GM21717 (cell line): ENCODE measurements around the gene PDE11A.
A peak's percentile ranks its signal among the peaks of the same experiment; 100 is the strongest.

Experiments
- ATAC-seq: cut with Tn5 transposase; IDR thresholded peaks from one replicate; pipeline ENCODE4 v1.9.1; 2021; ENCODE audit warnings: mild to moderate bottlenecking, moderate library complexity; ENCODE audit not compliant: unreplicated experiment

The PDE11A gene

DNA sequence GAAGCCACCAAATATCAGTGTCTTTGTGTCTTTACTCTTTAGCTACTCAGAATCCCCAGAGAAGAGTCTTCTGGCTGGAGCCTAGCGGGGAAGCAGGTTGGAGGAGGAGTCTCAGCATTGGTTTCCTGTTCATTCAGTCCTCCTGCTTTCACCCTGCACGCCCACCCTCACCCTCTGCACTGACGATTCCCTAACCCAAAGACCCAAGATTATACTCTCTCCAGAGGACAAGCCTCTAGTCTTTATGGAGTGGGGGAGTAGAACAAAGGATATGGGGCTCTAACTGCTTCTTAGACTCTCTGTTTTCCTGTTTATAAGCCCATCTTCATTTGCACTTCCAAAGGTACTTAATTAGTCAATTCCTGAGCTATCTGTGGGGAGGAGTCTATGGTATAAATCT is 341.2 kb downstream of the PDE11A start:
- ATAC-seq = no peak

DNA sequence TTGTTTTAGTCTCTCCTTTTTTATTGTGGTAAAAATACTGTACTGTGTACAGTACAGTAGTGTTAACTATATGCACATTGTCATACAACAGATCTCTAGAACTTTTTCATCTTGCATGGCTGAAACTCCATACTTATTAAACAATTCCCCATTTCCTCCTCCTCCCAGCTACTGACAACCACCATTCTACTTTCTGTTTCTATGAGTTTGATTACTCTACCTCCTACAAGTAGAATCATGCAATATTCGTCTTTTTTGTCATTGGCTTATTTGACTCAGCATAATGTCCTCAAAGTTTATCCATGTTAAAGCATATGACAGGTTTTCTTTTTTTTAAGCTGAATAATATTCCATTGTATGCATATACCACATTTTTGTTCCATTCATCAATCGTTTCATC is 341.8 kb downstream of the PDE11A start:
- no peak for ATAC-seq

DNA sequence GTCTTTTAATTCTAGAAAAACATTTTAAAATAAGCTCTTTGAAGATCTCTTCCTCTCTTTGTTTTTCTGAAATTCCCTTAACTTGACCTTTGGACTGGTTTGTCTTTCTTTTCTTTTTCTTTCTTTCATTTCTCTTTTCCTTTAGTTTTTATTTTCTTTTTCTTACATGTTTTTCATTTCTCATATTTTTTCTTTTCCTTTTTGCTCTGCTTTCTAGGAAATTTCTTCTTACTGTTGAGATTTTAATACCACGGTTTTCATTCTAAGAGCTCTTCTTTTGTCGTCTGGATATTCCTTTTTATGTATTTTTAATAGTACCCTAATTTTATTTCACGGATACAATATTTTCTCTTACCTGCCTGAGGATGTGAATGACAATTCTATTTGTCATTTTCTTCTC is 342.2 kb downstream of the PDE11A start:
- ATAC-seq = no peak

DNA sequence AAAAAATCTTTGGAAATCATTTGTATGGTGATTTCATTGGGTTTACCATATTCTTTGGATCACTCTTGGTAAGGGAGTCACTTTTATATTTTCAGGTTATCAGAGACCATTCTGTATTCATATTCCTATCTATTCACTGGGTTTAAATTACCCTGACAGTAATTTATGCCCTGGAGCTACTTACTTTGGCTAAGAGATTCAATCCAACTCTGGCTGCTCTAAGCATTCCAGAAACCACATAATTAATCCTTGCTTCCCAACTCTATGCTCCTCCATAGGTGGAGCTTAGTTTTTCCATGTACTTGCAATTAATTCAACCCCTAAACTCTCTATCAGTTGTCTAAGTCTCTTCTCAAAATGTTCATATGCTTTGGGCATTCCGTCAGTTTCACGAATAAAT is 343.7 kb downstream of the PDE11A start:
- no peak for ATAC-seq

DNA sequence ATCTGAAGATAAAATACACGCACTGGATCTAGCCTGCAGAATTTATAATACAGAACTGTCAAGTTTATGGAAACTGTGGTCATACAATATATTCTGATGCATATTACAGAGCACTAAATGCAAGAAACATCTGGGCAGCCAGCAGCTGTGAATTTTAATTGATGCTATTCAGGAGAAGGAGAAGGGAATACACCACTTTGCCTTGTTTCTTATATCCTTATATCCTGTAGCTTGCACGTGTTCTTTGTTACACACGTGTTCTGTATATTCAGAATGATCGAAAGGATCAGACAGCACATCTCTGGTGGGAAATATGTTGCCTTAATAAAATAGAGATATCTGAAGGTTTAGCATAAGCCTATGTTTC is 344.2 kb downstream of the PDE11A start:
- no peak for ATAC-seq

DNA sequence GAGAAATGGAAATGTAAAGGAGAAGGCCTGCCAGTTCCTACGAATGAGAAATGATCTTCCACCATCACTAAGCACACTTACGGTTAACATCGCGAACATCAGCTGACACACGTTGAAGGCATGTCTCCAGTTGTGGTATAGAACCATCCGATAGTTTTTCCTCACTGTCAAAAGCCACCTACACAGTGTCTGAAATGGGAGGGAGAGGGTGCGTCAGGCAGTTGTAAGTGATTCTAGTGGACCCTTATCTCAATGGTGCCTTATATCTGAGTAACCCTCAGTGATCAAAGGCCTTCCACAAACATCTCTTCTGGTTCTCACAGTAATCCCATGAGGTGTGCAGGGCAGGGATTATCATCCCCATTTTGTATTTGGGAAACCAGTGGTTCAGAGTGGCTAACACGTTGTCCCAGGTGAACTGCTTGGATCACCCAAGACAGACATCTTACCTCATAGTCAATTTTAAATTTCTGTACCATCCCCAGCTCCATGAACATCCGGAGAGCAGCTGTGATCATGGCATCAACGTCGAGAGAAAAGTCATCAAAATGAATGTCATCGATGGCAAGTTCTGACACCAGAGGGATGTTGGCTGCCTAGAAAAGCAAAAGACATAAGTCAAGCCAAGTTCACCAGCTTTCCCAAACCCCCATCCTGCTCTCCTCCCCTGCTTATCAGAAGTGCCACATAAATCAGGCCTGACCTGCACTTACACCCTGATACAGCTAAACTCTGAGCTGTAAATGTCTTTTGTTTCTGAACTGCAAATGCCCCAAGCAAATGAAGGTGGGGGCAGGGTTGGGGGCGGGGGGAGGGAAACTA is 344.8 kb downstream of the PDE11A start:
- no peak for ATAC-seq

DNA sequence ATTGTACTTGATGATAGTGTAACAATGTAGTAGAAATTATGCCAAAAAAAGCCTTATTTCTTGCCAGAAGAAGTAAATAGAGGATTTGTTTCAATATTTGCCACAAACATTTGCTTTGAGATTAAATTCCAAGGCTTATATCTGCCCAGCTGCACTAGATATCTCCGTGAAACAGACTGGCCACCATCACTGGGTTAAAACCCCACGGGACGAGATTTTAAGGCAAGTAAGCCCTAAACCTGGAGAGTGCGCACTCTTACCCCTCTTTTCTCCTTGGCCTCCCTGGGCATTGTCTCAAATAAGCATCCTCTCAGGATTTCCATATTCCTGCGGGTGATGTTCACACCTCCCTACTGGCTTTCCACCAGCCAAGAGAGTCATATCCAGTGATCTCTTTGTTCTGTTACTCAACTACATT is 345.6 kb downstream of the PDE11A start:
- no peak for ATAC-seq

DNA sequence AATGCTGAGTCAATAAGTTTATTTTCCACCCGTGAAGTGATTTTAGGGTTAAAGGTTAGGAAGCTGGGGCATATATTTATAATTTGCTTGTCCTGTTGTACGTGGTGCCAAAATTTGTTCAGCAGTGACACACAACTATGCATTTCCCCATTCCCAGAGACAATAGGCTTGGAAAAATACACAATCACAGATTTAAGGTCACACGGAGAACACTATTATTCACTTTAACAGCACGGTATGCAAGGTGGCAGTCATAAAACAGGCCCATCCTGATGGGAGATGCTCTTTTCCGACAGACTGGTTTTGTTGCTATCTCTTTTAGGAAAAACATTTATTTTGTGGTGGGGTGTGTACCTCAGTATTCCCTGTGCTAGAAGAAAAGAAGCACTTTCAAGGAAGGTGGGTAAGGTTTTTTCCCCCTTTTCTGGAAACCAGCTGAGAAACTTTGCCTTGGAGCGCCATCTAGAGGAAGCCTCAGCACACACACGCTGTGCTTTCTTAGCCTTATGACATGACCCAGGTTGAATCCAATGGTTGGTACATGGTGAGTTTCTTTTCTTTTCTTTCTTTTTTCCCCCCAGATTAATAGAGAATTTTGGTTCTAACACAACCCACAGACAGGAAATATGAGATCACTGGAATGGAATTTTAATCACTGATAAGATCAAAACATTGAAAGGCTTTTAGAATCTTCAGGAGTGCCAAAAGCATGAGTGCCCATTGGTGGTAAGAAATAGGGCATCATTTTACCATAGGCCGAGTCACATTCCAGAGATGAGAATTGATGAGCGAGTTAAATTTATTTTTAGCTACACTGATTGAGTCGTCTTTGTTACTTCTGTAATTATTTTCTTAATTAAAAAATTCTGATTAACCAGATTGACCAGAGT is 347.9 kb downstream of the PDE11A start:
- ATAC-seq = peak; percentile 64

DNA sequence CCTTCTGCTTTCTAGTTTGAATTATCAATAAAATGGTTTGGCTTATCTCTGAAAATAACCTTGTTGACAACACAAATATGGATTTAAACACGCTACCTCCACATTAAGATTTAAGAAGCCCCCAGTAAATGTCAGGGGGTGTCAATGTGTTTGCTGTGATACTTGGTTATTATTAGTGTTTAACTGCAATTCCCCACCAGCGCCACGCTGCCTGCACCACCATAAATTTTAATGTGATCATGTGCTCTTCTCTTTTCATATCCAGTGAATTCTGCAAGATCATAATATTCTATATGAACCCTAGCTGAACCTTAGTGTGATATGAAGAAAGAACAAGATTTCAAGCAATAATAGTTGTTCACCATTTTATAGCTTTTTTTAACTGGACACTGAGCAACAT is 349.3 kb downstream of the PDE11A start:
- no peak for ATAC-seq

DNA sequence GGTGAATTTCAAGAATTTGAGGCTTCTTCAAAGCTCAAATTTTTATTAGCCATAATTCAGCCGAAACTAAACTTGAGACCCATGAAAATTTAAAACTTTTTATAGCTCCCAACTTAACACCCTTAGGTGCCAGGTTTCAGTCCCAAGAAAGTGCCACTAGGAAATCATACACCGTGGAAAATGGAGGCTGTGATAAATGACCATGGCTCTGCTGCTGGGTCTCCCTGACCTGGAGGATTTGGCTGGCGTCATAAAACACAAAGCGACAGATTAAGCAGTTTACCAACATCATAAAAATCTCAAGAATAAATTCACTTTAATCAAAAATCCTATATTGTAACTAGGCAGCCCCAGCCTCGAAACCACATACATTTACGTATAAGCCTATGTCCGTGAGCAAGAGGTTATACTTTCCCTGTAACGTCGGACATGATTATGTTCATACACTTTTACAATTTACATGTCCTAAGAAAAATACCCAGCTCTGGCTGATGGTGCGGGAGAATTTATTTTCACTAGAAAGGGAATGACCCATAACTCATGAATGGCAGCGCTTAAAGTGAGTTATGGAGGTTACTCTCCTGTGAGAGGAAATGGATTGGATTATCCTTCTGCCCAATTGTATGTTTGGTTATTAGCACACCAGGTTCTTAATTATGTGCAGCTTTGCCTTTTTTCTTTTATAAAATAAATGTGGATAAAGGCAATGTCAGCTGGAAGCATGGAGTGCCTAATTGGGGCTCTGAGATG is 350.6 kb downstream of the PDE11A start:
- ATAC-seq = no peak

DNA sequence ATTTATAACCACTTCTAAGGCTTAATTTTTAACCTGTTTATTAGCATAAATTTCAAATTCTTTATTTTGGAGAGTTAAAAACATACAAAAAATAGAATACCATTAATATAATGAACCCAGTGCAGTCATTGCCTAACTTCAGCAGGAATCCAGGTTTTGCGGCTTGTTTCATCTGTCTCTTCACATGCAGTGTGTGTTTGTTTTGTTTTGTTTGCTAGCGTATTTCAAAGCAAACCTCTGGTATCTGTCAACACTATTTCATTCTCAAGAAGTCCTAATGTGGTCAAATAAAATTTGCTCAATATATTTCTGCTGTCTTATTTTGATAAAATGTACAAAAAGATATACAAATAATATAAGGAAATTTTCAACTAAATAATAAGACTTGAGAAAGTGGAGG is 351.5 kb downstream of the PDE11A start:
- ATAC-seq = no peak

DNA sequence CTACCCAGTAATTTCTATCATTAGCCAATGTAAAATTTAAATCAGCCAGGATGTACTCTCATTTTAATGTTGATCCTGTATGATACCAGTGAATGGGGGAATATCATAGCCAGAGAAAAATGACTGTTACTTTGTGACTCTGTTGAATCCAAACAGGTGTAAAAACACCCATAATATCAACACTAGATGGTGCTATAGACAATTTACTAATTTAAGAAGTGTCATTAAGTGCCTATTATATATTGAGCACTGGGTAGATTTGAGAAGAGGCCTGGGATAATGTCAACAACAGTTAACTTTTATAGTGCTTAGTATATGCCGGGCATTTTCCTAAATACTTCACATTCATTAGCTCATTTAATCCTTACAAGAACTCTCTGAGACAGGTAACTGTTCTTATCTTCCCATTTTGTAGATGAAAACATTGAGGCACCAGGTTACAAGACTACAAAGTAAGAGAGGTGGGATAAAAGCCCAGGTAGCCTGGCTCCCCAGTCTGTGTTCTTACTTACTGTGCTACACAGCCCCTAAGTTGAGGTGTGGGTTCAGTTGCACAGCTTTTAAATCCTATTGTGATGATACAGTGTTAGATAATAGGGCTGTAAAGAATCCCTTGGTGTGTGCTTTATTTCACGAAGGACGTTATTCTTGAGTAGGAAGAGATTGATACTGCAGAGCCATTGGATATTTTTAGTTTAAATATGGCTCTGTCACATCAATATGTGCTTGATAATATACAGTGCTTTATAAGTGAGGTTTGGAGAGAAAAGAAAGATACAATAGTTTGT is 354.6 kb downstream of the PDE11A start:
- ATAC-seq = no peak

DNA sequence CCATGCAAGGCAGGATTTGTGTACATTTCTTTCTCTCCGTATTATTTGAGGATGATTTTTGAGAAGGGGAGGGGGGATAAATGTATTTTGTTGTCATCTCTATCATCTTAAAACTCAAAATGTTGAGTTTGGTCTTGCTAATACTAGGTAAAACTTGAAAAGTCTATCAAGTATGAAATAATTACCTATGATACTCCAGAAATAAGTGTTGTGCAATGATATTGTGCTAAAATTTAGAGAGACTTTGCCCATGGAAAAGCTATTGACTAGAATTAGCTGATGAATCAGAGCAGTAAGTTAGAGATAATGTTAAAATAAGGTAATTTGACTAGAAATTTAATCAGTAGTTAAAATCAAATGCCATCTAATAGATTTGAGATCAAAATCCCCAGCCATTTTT is 356.1 kb downstream of the PDE11A start:
- no peak for ATAC-seq

DNA sequence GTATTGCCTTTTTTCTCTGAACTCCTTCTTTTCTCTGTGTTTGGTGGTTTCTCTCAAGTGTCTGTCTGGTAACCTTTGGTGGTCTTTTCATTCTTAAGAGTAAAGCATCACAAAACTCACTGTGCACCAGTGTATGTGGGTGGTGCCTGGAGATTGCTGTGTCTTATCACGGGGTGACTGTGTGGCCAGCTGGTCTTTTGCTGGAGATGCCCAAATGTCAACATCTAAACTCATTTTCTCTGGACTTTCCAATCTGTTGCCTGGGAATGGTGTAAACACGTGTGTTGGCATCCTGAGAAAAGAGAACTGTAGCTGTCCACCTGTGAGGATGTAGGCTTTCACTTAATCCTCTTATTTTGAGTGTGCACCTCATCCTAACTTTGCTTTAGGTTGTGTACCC is 356.8 kb downstream of the PDE11A start:
- no peak for ATAC-seq

DNA sequence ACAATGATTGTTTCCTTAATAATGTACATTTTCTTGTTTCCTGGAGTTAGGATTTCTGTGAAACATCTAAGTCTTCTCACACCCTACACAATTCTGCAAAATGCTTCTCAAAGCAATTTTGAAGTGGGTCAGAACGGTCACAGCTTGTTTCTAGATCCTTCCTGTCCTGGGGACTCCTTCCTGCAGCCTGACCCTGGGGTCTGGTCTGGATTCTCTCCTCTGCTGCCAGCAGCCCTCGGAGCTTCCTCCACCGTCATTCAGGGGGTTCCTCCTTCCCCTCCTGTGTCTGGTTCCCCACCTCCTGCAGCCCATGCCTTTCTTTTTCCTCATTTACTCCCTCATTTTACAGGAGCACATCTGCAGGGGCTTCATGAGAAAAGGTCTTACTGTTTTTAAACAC is 357.9 kb downstream of the PDE11A start:
- ATAC-seq = no peak

DNA sequence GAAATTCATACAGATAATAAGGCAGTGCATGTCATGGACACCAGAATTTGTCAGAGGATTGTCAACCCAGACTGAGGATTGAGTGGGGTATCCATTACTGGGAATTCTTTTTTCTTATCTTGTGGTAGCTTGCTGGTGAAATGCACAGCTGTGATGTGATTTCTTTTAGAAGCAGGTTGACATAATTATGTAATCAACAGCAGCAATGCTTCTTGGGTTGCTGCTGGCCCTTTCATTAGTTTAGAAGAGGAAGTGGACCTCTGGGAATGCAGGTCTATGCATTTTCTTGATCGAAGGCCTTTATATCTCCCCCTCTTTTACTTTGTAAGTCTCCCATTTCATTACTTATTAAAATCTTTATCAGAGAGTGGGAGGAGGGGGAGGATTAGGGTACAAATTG is 360.1 kb downstream of the PDE11A start:
- ATAC-seq = no peak

DNA sequence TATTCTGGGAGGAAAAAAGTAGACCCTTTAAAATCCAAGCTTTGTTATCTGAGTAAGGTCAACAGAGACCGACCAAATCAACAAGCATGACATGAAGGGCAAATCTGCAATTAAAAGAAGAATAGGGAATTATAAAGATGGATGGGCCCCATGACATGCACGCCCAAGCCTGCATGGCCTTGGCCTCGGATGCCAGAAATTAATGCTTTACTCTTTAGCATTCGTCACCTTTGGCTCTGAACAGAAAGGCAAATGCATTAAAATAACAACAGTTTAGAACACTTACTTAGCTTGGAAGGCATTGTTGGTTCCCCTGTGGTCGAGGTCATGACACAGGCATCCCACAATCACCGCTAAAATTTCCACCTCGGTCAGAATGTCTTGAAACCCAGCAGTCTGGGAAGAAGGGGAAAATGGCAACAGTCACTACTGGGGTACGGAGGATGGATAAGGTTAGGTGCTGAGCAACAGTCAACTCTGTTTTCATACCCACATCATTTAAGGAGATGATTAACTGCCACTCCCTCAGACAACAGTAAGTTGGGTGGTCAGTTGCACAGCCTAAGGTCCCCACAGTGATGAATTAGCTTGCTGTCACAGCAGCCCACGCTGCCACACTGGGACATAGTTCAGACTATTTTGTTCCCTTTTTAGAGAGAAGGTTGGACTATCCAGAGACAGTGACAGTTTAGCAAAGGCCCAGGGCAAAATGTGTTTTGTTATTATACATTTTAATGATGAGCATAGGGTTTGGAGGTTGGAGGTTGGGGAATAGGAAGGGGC is 360.9 kb downstream of the PDE11A start:
- no peak for ATAC-seq

DNA sequence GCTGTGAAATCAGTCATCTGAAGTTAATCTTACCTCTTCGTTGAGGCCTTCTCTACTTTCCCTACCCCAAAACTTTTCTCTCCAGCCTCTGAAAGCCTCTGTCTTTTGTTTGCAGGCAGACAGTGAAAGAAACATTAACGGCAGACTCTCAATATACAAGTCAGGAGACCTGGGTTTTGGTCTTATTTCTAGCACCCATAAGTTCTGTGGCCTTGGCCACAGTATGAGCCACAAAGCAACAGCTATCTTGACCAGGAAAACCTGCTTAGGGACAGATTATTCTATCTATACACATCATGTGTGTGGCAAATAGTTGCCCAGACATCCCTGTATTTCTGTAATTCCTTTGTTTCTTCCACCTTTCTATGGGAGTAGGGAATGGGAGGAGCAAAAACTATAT is 361.7 kb downstream of the PDE11A start:
- no peak for ATAC-seq

DNA sequence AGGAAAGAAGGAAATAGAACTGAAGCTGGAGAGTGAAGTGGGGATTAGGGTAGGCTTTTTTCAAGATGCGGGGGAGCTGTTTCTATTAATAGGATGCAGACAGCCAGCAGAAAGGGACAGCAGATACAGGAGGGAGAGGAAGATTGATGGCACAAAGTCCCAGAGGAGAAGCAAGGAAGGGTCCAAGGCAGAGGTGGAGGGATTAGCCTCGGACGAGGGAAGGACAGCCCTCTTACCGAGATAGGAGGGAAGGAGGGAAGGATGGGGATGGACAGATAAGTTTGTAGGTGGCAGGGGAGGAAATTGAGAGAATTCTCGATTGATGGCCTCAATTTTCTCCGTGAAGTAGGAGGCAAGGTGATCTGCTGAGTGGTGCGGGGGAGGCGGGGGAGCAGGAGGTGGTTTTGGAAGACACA is 362.6 kb downstream of the PDE11A start:
- no peak for ATAC-seq
